Measurements from ENCODE around the gene PDHX.
"Not testable (repeated sequence)": the region's sequence is repeated elsewhere in the genome, so short reads cannot be mapped to it uniquely, and the experiment has no call there.

- not testable (repeated sequence) for TF ChIP-seq CTCF, POLR2A (IDR thresholded peaks at IDR 0.05)
Measured at GRCh38 chr11:35028007-35028406, 111.6 kb downstream of the PDHX start.
